Inferior parietal cortex (tissue), 1 donor: ENCODE data around the gene GNG12.

Experiments
- DNase-seq: peaks from one replicate; pipeline ENCODE4 v3.0.0-alpha.2; 2016; ENCODE audit errors: extremely low spot score

The GNG12 gene

GRCh38 chr1:67753776-67754525, 79.3 kb downstream of the GNG12 start:
- no peak for DNase-seq

- DNase-seq: no peak
Observed at GRCh38 chr1:67752306-67752705, 81.0 kb downstream of the GNG12 start.

GRCh38 chr1:67750691-67751054, 82.6 kb downstream of the GNG12 start:
- DNase-seq: no peak

GRCh38 chr1:67749844-67750690, 83.2 kb downstream of the GNG12 start:
- no peak for DNase-seq

- no peak for DNase-seq
Observed at GRCh38 chr1:67749263-67749843, 83.9 kb downstream of the GNG12 start.

GRCh38 chr1:67748630-67749029, 84.6 kb downstream of the GNG12 start:
- no peak for DNase-seq

- no peak for DNase-seq
Observed at GRCh38 chr1:67747671-67748546, 85.4 kb downstream of the GNG12 start.

- no peak for DNase-seq
Observed at GRCh38 chr1:67745875-67746698, 87.2 kb downstream of the GNG12 start.

GRCh38 chr1:67743072-67743725, 90.1 kb downstream of the GNG12 start:
- DNase-seq: no peak

- DNase-seq: no peak
Observed at GRCh38 chr1:67741736-67742135, 91.5 kb downstream of the GNG12 start.

GRCh38 chr1:67741121-67741520, 92.1 kb downstream of the GNG12 start:
- DNase-seq: no peak

- no peak for DNase-seq
Observed at GRCh38 chr1:67740543-67740942, 92.7 kb downstream of the GNG12 start.

- DNase-seq: no peak
Observed at GRCh38 chr1:67739361-67739760, 93.9 kb downstream of the GNG12 start.

- no peak for DNase-seq
Observed at GRCh38 chr1:67738401-67738800, 94.9 kb downstream of the GNG12 start.

- no peak for DNase-seq
Observed at GRCh38 chr1:67737875-67738274, 95.4 kb downstream of the GNG12 start.

- no peak for DNase-seq
Observed at GRCh38 chr1:67736750-67737149, 96.5 kb downstream of the GNG12 start.

GRCh38 chr1:67735806-67736627, 97.2 kb downstream of the GNG12 start:
- DNase-seq: peak; percentile 64

- DNase-seq: no peak
Observed at GRCh38 chr1:67735206-67735605, 98.1 kb downstream of the GNG12 start.

- DNase-seq: no peak
Observed at GRCh38 chr1:67734323-67734690, 99.0 kb downstream of the GNG12 start.
